Gastroesophageal sphincter (tissue), 3 donors: ENCODE measurements around the gene VAPB.

Experiments used
- CTCF ChIP-seq, 4 experiments: fragments of 200-600 bp in 2 of 4; fragments of 450-650 bp in 2 of 4; sonication (generic) in 1 of 4; IDR thresholded peaks; one replicate each; pipeline ENCODE4 v1.5.1; 2017 to 2019; ENCODE audit warnings: antibody characterized with exemption in 4 of 4, mild to moderate bottlenecking in 2 of 4, moderate library complexity in 2 of 4
- EP300 ChIP-seq: sonication (generic); formaldehyde crosslinking; IDR thresholded peaks from one replicate; pipeline ENCODE4 v1.6.1; 2017; ENCODE audit warnings: antibody characterized with exemption, mild to moderate bottlenecking
- POLR2A ChIP-seq, 2 donors: fragments of 450-650 bp; IDR thresholded peaks; one replicate each; pipeline ENCODE4 v1.6.1; 2017; ENCODE audit warnings: antibody characterized with exemption in 2 of 2, mild to moderate bottlenecking in 2 of 2, moderate library complexity in 1 of 2
- POLR2AphosphoS5 ChIP-seq: sonication (generic); formaldehyde crosslinking; IDR thresholded peaks from one replicate; pipeline ENCODE4 v1.6.1; 2017; ENCODE audit warnings: antibody characterized with exemption

GRCh38 chr20:58463256-58463655 lies 74.2 kb downstream of the VAPB start:
- TF ChIP-seq EP300 (no peak), CTCF (IDR thresholded peaks at IDR 0.05) (no peak), POLR2A (IDR thresholded peaks at IDR 0.05) (no peak), POLR2AphosphoS5 (no peak)
